WERI-Rb-1 (cell line): ENCODE results near the gene TMOD1.

Experiments used
- DNase-seq: peaks from one replicate; pipeline ENCODE4 v3.0.0-alpha.2; 2020
- H3K27ac ChIP-seq: fragments of 250-450 bp; sonication (Bioruptor Pico); 2 replicates; pipeline ENCODE4 v1.5.1; 2020; ENCODE audit warnings: mild to moderate bottlenecking, moderate library complexity
- H3K27me3 ChIP-seq: fragments of 250-450 bp; sonication (Bioruptor Pico); 2 replicates; pipeline ENCODE4 v1.5.1; 2021; ENCODE audit warnings: mild to moderate bottlenecking, low read depth, moderate library complexity; ENCODE audit not compliant: insufficient read depth, severe bottlenecking
- H3K36me3 ChIP-seq: fragments of 250-450 bp; sonication (Bioruptor Pico); 2 replicates; pipeline ENCODE4 v1.5.1; 2020; ENCODE audit warnings: mild to moderate bottlenecking, moderate library complexity
- H3K4me3 ChIP-seq: 2 replicates; pipeline ENCODE4 v1.5.1; 2011; ENCODE audit warnings: low read depth, mild to moderate bottlenecking, control low read depth, low read length
- H3K9me3 ChIP-seq: fragments of 250-450 bp; sonication (Bioruptor Pico); 2 replicates; pipeline ENCODE4 v1.5.1; 2021; ENCODE audit warnings: mild to moderate bottlenecking, moderate library complexity; ENCODE audit not compliant: severe bottlenecking
- CTCF ChIP-seq: IDR thresholded peaks from 2 replicates; pipeline ENCODE4 v1.5.1; 2011; ENCODE audit warnings: low read depth, mild to moderate bottlenecking, control low read depth, inconsistent platforms, low read length

The TMOD1 gene

GRCh38 chr9:97468658-97469448, 32.6 kb upstream of the TMOD1 start:
- H3K27ac ChIP-seq, result no peak overlapping the region
- no peaks in the 10 kb centered on the region for H3K9me3 ChIP-seq
- TF ChIP-seq CTCF, result peak; percentile 97
- H3K27me3 ChIP-seq, result no peaks in the 10 kb centered on the region
- DNase-seq, result peak; percentile 86
- H3K4me3 ChIP-seq, result no peak overlapping the region
- peaks cover 3% of the 10 kb centered on the region; the same call in 1 of the 2 replicates for H3K36me3 ChIP-seq

GRCh38 chr9:97470076-97470475, 31.4 kb upstream of the TMOD1 start:
- DNase-seq, result peak; percentile 38
- no peaks in the 10 kb centered on the region for H3K9me3 ChIP-seq
- H3K27me3 ChIP-seq, result no peaks in the 10 kb centered on the region
- peaks cover 3% of the 10 kb centered on the region; the same call in 1 of the 2 replicates for H3K36me3 ChIP-seq
- peak; percentile 74 for TF ChIP-seq CTCF
- no peak overlapping the region for H3K4me3 ChIP-seq
- no peak overlapping the region for H3K27ac ChIP-seq

GRCh38 chr9:97473717-97474116, 27.7 kb upstream of the TMOD1 start:
- H3K27ac ChIP-seq, result no peak overlapping the region
- H3K9me3 ChIP-seq, result no peaks in the 10 kb centered on the region
- DNase-seq, result no peak
- H3K36me3 ChIP-seq, result no peaks in the 10 kb centered on the region; the same call in 1 of the 2 replicates
- TF ChIP-seq CTCF, result no peak
- H3K27me3 ChIP-seq, result no peaks in the 10 kb centered on the region
- H3K4me3 ChIP-seq, result no peak overlapping the region

GRCh38 chr9:97474372-97474925, 27.0 kb upstream of the TMOD1 start:
- no peaks in the 10 kb centered on the region for H3K27me3 ChIP-seq
- DNase-seq, result no peak
- no peaks in the 10 kb centered on the region for H3K9me3 ChIP-seq
- no peaks in the 10 kb centered on the region; the same call in 1 of the 2 replicates for H3K36me3 ChIP-seq
- no peak overlapping the region for H3K27ac ChIP-seq
- no peak for TF ChIP-seq CTCF
- no peak overlapping the region for H3K4me3 ChIP-seq

- H3K4me3 ChIP-seq, result no peak overlapping the region
- no peak for DNase-seq
Observed at GRCh38 chr9:97475059-97475458, 26.4 kb upstream of the TMOD1 start.

More at GRCh38 chr9:97475059-97475458, 26.4 kb upstream of the TMOD1 start:
- Histone ChIP-seq H3K36me3 (no peaks in the 10 kb centered on the region; the same call in 1 of the 2 replicates), H3K9me3 (no peaks in the 10 kb centered on the region), H3K27me3 (no peaks in the 10 kb centered on the region), H3K27ac (no peak overlapping the region)
- TF ChIP-seq CTCF, result no peak
